HG03097 (cell line): Measurements from ENCODE around the gene SHC4.
"Not testable (repeated sequence)": the region's sequence is repeated elsewhere in the genome, so short reads cannot be mapped to it uniquely, and the experiment has no call there.

Experiments
- ATAC-seq: cut with Tn5 transposase; IDR thresholded peaks from one replicate; pipeline ENCODE4 v1.9.1; 2021; ENCODE audit not compliant: unreplicated experiment, low FRiP score

SHC4 gene

GRCh38 chr15:48970926-48971325 is 7.2 kb upstream of the SHC4 start:
- not testable (repeated sequence) for ATAC-seq

- no peak for ATAC-seq
Measured at GRCh38 chr15:48968066-48968465, 4.3 kb upstream of the SHC4 start.

GRCh38 chr15:48967336-48967735 is 3.6 kb upstream of the SHC4 start:
- ATAC-seq: no peak

- ATAC-seq: peak; percentile 66
Measured at GRCh38 chr15:48966595-48967301, 3.0 kb upstream of the SHC4 start.

GRCh38 chr15:48965972-48966371 is 2.3 kb upstream of the SHC4 start:
- ATAC-seq: peak; percentile 68

GRCh38 chr15:48964898-48965297 is 1.2 kb upstream of the SHC4 start:
- no peak for ATAC-seq

- ATAC-seq: no peak
Measured at GRCh38 chr15:48962662-48963523, 826 bp downstream of the SHC4 start.

GRCh38 chr15:48955967-48956366 is 7.8 kb downstream of the SHC4 start:
- ATAC-seq: no peak

GRCh38 chr15:48955370-48955769 is 8.3 kb downstream of the SHC4 start:
- ATAC-seq: no peak

- ATAC-seq: no peak
Measured at GRCh38 chr15:48954538-48954937, 9.2 kb downstream of the SHC4 start.

- no peak for ATAC-seq
Measured at GRCh38 chr15:48946840-48947187, 16.9 kb downstream of the SHC4 start.

- no peak for ATAC-seq
Measured at GRCh38 chr15:48946074-48946839, 17.5 kb downstream of the SHC4 start.

- no peak for ATAC-seq
Measured at GRCh38 chr15:48945386-48945785, 18.3 kb downstream of the SHC4 start.

- ATAC-seq: no peak
Measured at GRCh38 chr15:48941904-48942303, 21.8 kb downstream of the SHC4 start.

GRCh38 chr15:48940508-48940907 is 23.2 kb downstream of the SHC4 start:
- ATAC-seq: peak; percentile 71

- no peak for ATAC-seq
Measured at GRCh38 chr15:48939648-48940047, 24.1 kb downstream of the SHC4 start.

- no peak for ATAC-seq
Measured at GRCh38 chr15:48937886-48938285, 25.8 kb downstream of the SHC4 start.

GRCh38 chr15:48936666-48937065 is 27.1 kb downstream of the SHC4 start:
- no peak for ATAC-seq

- ATAC-seq: no peak
Measured at GRCh38 chr15:48935236-48935635, 28.5 kb downstream of the SHC4 start.

GRCh38 chr15:48930735-48931134 is 33.0 kb downstream of the SHC4 start:
- ATAC-seq: no peak

GRCh38 chr15:48929661-48930060 is 34.1 kb downstream of the SHC4 start:
- no peak for ATAC-seq
